ENCODE results near the gene ADCK1. TPM values are rescaled to one million over a fixed set of nuclear protein-coding genes. Genes with fewer than 3 reads are reported as not detected.

Gene ADCK1
- total and polyA plus RNA-seq, 2 of the 13 experiments (the other 11 are each of a cell fraction or from before 2014, with no cell fraction given): 3.9 to 6.3 TPM

- no peak overlapping the region for H3K27ac ChIP-seq (ENCODE audit: extremely low read length, insufficient read depth, low read length)
- TF ChIP-seq ZNF776 (CRISPR knock-in tag; IDR thresholded peaks at IDR 0.05): no peak
- TF ChIP-seq HNF4G (IDR thresholded peaks at IDR 0.05; ENCODE audit: borderline replicate concordance, low read depth, low read length): no peak
- no peak for TF ChIP-seq HNF4G (CRISPR knock-in tag; IDR thresholded peaks at IDR 0.05; ENCODE audit: borderline replicate concordance, low read depth)
- no peak for TF ChIP-seq THYN1 (CRISPR knock-in tag; IDR thresholded peaks at IDR 0.05; ENCODE audit: borderline replicate concordance, low read depth)
- TF ChIP-seq HMG20B (CRISPR knock-in tag; conservative IDR thresholded peaks at IDR 0.05): no peak
- no peak for TF ChIP-seq TBX2 (CRISPR knock-in tag; IDR thresholded peaks at IDR 0.05; ENCODE audit: borderline replicate concordance)
- TF ChIP-seq ZNF329 (CRISPR knock-in tag; IDR thresholded peaks at IDR 0.05; ENCODE audit: low read depth): no peak
- TF ChIP-seq ZNF773 (CRISPR knock-in tag; IDR thresholded peaks at IDR 0.05; ENCODE audit: borderline replicate concordance): no peak
- TF ChIP-seq AKNA (CRISPR knock-in tag; IDR thresholded peaks at IDR 0.05; ENCODE audit: borderline replicate concordance): no peak
- no peak for TF ChIP-seq U2AF1 (optimal IDR thresholded peaks at IDR 0.05; ENCODE audit: low read depth, low read length)
- no peak for TF ChIP-seq NFKBIZ (CRISPR knock-in tag; IDR thresholded peaks at IDR 0.05)
- no peak for TF ChIP-seq FOXC1 (CRISPR knock-in tag; IDR thresholded peaks at IDR 0.05; ENCODE audit: borderline replicate concordance)
- no peak for TF ChIP-seq EZH2 (conservative IDR thresholded peaks at IDR 0.05; ENCODE audit: low read depth, low read length)
- FAIRE-seq (no peak), ATAC-seq (no peak), DNase-seq (ENCODE audit: low spot score) (no peak)
- no peaks in the 10 kb centered on the region for H3K27me3 ChIP-seq (ENCODE audit: control insufficient read depth in 1 of 2, insufficient read depth in 2 of 2, low read length in 2 of 2)
- BruUV-seq (replicated peaks): no TSS peak
- no peak overlapping the region for H2AFZ ChIP-seq (ENCODE audit: low read length)
- CTCF ChIA-PET (ENCODE audit: low intra/inter-chr PET ratio, low total read pairs): no interaction called here
- POLR2A ChIA-PET: no interaction called here
- in situ Hi-C loops (cut with HindIII; ENCODE audit: extremely low pct_ligation_motif_present, low pct_unique_long_range_greater_than_20kb): no loop called here
- no peaks in the 10 kb centered on the region for H3K79me2 ChIP-seq (ENCODE audit: insufficient read depth, low read length)
- H4K20me1 ChIP-seq (ENCODE audit: insufficient read depth, low read length): no peaks in the 10 kb centered on the region
- intact Hi-C loops (cut with micrococcal nuclease; ENCODE audit: unreplicated experiment): no loop called here
- H3K4me3 ChIP-seq (replicated peaks in 1 of 3; ENCODE audit: insufficient read depth in 1 of 3, low read depth in 2 of 3, low read length in 3 of 3): no peak overlapping the region
- H3K9me3 ChIP-seq (ENCODE audit: low read length): no peaks in the 10 kb centered on the region
- no peaks in the 10 kb centered on the region for H3K36me3 ChIP-seq (replicated peaks in 1 of 2; ENCODE audit: control insufficient read depth in 1 of 2, insufficient read depth in 2 of 2, low read length in 2 of 2)
- no peak overlapping the region for H3K9ac ChIP-seq (ENCODE audit: insufficient read depth, low read depth, low read length)
- H3K4me2 ChIP-seq (ENCODE audit: low read depth, low read length): no peak overlapping the region
- 47% methylated on average over 2 of the region's 2 CpGs for WGBS (ENCODE audit: low lambda C conversion rate)
- no peaks in the 10 kb centered on the region for H3K4me1 ChIP-seq (ENCODE audit: insufficient read depth, low read length)
These were observed 118.5 kb downstream of the ADCK1 start for GRCh38 chr14:77918448-77918847.

Measured in HepG2 (cell line).